ENCODE data around the gene PPP1R2.
"Not testable (repeated sequence)": the region's sequence is repeated elsewhere in the genome, so short reads cannot be mapped to it uniquely, and the experiment has no call there.

PPP1R2 gene

GRCh38 chr3:195475614-195476013 lies 67.5 kb downstream of the PPP1R2 start:
- Histone ChIP-seq H3K27me3 (ENCODE audit: insufficient read depth, low read length, poor library complexity, severe bottlenecking) (no peaks in the 10 kb centered on the region), H3K4me2 (ENCODE audit: low read depth, low read length, poor library complexity, severe bottlenecking) (no peak overlapping the region), H3K9ac (ENCODE audit: low read depth, low read length, poor library complexity, severe bottlenecking) (no peak overlapping the region), H3K4me1 (ENCODE audit: insufficient read depth, low read length, poor library complexity, severe bottlenecking) (no peaks in the 10 kb centered on the region), H3K36me3 (ENCODE audit: insufficient read depth, low read length) (no peaks in the 10 kb centered on the region), H3K79me2 (ENCODE audit: insufficient read depth, low read length) (no peaks in the 10 kb centered on the region), H4K20me1 (ENCODE audit: insufficient read depth, low read length, poor library complexity, severe bottlenecking) (no peaks in the 10 kb centered on the region), H3K9me2 (replicated peaks; ENCODE audit: low read depth, low read length) (no peaks in the 10 kb centered on the region), H2AFZ (ENCODE audit: low read length) (no peak overlapping the region), H3F3A (ENCODE audit: low read depth) (no peaks in the 10 kb centered on the region), H3K4me3 (ENCODE audit: low read length, poor library complexity, severe bottlenecking) (no peak overlapping the region), H3K9me3 (ENCODE audit: insufficient read depth, low read depth, low read length) (no peaks in the 10 kb centered on the region)
- TF ChIP-seq EZH2phosphoT487 (IDR thresholded peaks at IDR 0.05; ENCODE audit: borderline replicate concordance), result no peak
- TF ChIP-seq, protein P1, sequence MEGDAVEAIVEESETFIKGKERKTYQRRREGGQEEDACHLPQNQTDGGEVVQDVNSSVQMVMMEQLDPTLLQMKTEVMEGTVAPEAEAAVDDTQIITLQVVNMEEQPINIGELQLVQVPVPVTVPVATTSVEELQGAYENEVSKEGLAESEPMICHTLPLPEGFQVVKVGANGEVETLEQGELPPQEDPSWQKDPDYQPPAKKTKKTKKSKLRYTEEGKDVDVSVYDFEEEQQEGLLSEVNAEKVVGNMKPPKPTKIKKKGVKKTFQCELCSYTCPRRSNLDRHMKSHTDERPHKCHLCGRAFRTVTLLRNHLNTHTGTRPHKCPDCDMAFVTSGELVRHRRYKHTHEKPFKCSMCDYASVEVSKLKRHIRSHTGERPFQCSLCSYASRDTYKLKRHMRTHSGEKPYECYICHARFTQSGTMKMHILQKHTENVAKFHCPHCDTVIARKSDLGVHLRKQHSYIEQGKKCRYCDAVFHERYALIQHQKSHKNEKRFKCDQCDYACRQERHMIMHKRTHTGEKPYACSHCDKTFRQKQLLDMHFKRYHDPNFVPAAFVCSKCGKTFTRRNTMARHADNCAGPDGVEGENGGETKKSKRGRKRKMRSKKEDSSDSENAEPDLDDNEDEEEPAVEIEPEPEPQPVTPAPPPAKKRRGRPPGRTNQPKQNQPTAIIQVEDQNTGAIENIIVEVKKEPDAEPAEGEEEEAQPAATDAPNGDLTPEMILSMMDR (conservative IDR thresholded peaks at IDR 0.05; ENCODE audit: low read length), result no peak

- not testable (repeated sequence) for H3K27me3 ChIP-seq (ENCODE audit: insufficient read depth, low read length, poor library complexity, severe bottlenecking); H3K4me3 ChIP-seq (ENCODE audit: low read length, poor library complexity, severe bottlenecking); H3K36me3 ChIP-seq (ENCODE audit: insufficient read depth, low read length); H3K9me2 ChIP-seq (replicated peaks; ENCODE audit: low read depth, low read length); H4K20me1 ChIP-seq (ENCODE audit: insufficient read depth, low read length, poor library complexity, severe bottlenecking); H3K4me2 ChIP-seq (ENCODE audit: low read depth, low read length, poor library complexity, severe bottlenecking); H3K9me3 ChIP-seq (ENCODE audit: insufficient read depth, low read depth, low read length); H3K79me2 ChIP-seq (ENCODE audit: insufficient read depth, low read length); H2AFZ ChIP-seq (ENCODE audit: low read length); H3K4me1 ChIP-seq (ENCODE audit: insufficient read depth, low read length, poor library complexity, severe bottlenecking); H3F3A ChIP-seq (ENCODE audit: low read depth); H3K9ac ChIP-seq (ENCODE audit: low read depth, low read length, poor library complexity, severe bottlenecking)
These were observed 68.0 kb downstream of the PPP1R2 start for GRCh38 chr3:195475116-195475515.

- no peaks in the 10 kb centered on the region for H3K79me2 ChIP-seq (ENCODE audit: insufficient read depth, low read length)
- H3K4me2 ChIP-seq (ENCODE audit: low read depth, low read length, poor library complexity, severe bottlenecking), result no peak overlapping the region
- H3K36me3 ChIP-seq (ENCODE audit: insufficient read depth, low read length), result no peaks in the 10 kb centered on the region
- no peaks in the 10 kb centered on the region for H3K4me1 ChIP-seq (ENCODE audit: insufficient read depth, low read length, poor library complexity, severe bottlenecking)
- H3K4me3 ChIP-seq (ENCODE audit: low read length, poor library complexity, severe bottlenecking), result no peak overlapping the region
- no peaks in the 10 kb centered on the region for H4K20me1 ChIP-seq (ENCODE audit: insufficient read depth, low read length, poor library complexity, severe bottlenecking)
- TF ChIP-seq EZH2phosphoT487 (IDR thresholded peaks at IDR 0.05; ENCODE audit: borderline replicate concordance), result no peak
- TF ChIP-seq, protein P1 (conservative IDR thresholded peaks at IDR 0.05; ENCODE audit: low read length), result no peak
- no peak overlapping the region for H3K9ac ChIP-seq (ENCODE audit: low read depth, low read length, poor library complexity, severe bottlenecking)
- no peaks in the 10 kb centered on the region for H3K9me2 ChIP-seq (replicated peaks; ENCODE audit: low read depth, low read length)
- H3K27me3 ChIP-seq (ENCODE audit: insufficient read depth, low read length, poor library complexity, severe bottlenecking), result no peaks in the 10 kb centered on the region
- H2AFZ ChIP-seq (ENCODE audit: low read length), result no peak overlapping the region
- no peaks in the 10 kb centered on the region for H3F3A ChIP-seq (ENCODE audit: low read depth)
- H3K9me3 ChIP-seq (ENCODE audit: insufficient read depth, low read depth, low read length), result no peaks in the 10 kb centered on the region
These were observed 74.3 kb downstream of the PPP1R2 start for GRCh38 chr3:195468841-195469240.

- Histone ChIP-seq H3K9ac (ENCODE audit: low read depth, low read length, poor library complexity, severe bottlenecking) (no peak overlapping the region), H3K9me3 (ENCODE audit: insufficient read depth, low read depth, low read length) (no peaks in the 10 kb centered on the region), H2AFZ (ENCODE audit: low read length) (no peak overlapping the region), H3K4me2 (ENCODE audit: low read depth, low read length, poor library complexity, severe bottlenecking) (no peak overlapping the region), H3K27me3 (ENCODE audit: insufficient read depth, low read length, poor library complexity, severe bottlenecking) (no peaks in the 10 kb centered on the region), H3F3A (ENCODE audit: low read depth) (no peaks in the 10 kb centered on the region), H3K4me1 (ENCODE audit: insufficient read depth, low read length, poor library complexity, severe bottlenecking) (no peaks in the 10 kb centered on the region), H3K9me2 (replicated peaks; ENCODE audit: low read depth, low read length) (no peaks in the 10 kb centered on the region), H3K79me2 (ENCODE audit: insufficient read depth, low read length) (no peaks in the 10 kb centered on the region), H3K4me3 (ENCODE audit: low read length, poor library complexity, severe bottlenecking) (no peak overlapping the region), H4K20me1 (ENCODE audit: insufficient read depth, low read length, poor library complexity, severe bottlenecking) (no peaks in the 10 kb centered on the region), H3K36me3 (ENCODE audit: insufficient read depth, low read length) (no peaks in the 10 kb centered on the region)
- no peak for TF ChIP-seq EZH2phosphoT487 (IDR thresholded peaks at IDR 0.05; ENCODE audit: borderline replicate concordance)
- TF ChIP-seq, protein P1 (conservative IDR thresholded peaks at IDR 0.05; ENCODE audit: low read length), result no peak
These were observed 74.7 kb downstream of the PPP1R2 start for GRCh38 chr3:195468391-195468776.

Data from Loucy (cell line).